ENCODE measurements around the gene LRIG2.
"Not testable (repeated sequence)": the region's sequence is repeated elsewhere in the genome, so short reads cannot be mapped to it uniquely, and the experiment has no call there.

Gene LRIG2

GRCh38 chr1:113133038-113133437, 60.0 kb downstream of the LRIG2 start:
- no peak for DNase-seq

- DNase-seq, result no peak
Observed at GRCh38 chr1:113133759-113134158, 60.8 kb downstream of the LRIG2 start.

GRCh38 chr1:113135460-113135859, 62.5 kb downstream of the LRIG2 start:
- DNase-seq, result no peak

GRCh38 chr1:113136476-113136875, 63.5 kb downstream of the LRIG2 start:
- no peak for DNase-seq

GRCh38 chr1:113137563-113137962, 64.6 kb downstream of the LRIG2 start:
- DNase-seq, result no peak

- DNase-seq, result no peak
Observed at GRCh38 chr1:113138778-113139177, 65.8 kb downstream of the LRIG2 start.

- DNase-seq, result no peak
Observed at GRCh38 chr1:113140176-113140575, 67.2 kb downstream of the LRIG2 start.

- peak; percentile 32 for DNase-seq
Observed at GRCh38 chr1:113140588-113141446, 67.8 kb downstream of the LRIG2 start.

- DNase-seq, result no peak
Observed at GRCh38 chr1:113141650-113142473, 68.9 kb downstream of the LRIG2 start.

- no peak for DNase-seq
Observed at GRCh38 chr1:113142791-113143190, 69.8 kb downstream of the LRIG2 start.

GRCh38 chr1:113146242-113147072, 73.5 kb downstream of the LRIG2 start:
- no peak for DNase-seq

- no peak for DNase-seq
Observed at GRCh38 chr1:113147073-113147625, 74.2 kb downstream of the LRIG2 start.

- no peak for DNase-seq
Observed at GRCh38 chr1:113147826-113148225, 74.8 kb downstream of the LRIG2 start.

GRCh38 chr1:113150494-113150893, 77.5 kb downstream of the LRIG2 start:
- DNase-seq, result not testable (repeated sequence)

GRCh38 chr1:113153116-113153803, 80.3 kb downstream of the LRIG2 start:
- no peak for DNase-seq

GRCh38 chr1:113156368-113156767, 83.4 kb downstream of the LRIG2 start:
- DNase-seq, result no peak

GRCh38 chr1:113158743-113159142, 85.7 kb downstream of the LRIG2 start:
- not testable (repeated sequence) for DNase-seq

GRCh38 chr1:113166473-113166872, 93.5 kb downstream of the LRIG2 start:
- no peak for DNase-seq

GRCh38 chr1:113168946-113169345, 95.9 kb downstream of the LRIG2 start:
- DNase-seq, result no peak

- no peak for DNase-seq
Observed at GRCh38 chr1:113169591-113169990, 96.6 kb downstream of the LRIG2 start.

GRCh38 chr1:113170519-113170918, 97.5 kb downstream of the LRIG2 start:
- DNase-seq, result no peak

- no peak for DNase-seq
Observed at GRCh38 chr1:113178106-113178505, 105.1 kb downstream of the LRIG2 start.

Measured in CD4-positive, alpha-beta T cell treated with Interferon gamma for 1 hour (primary cell).